Esophagus muscularis mucosa (tissue), 3 donors: ENCODE measurements around the gene ACTR1B.

Experiments used
- POLR2A ChIP-seq: fragments of 450-650 bp; IDR thresholded peaks from one replicate; pipeline ENCODE4 v1.6.1; 2017; ENCODE audit warnings: antibody characterized with exemption, moderate library complexity, mild to moderate bottlenecking, low read depth
- POLR2AphosphoS5 ChIP-seq, 2 donors: sonication (generic); formaldehyde crosslinking; IDR thresholded peaks; one replicate each; pipeline ENCODE4 v1.6.1; 2017; ENCODE audit warnings: antibody characterized with exemption in 2 of 2
- TF ChIP-seq, protein P1 (sequence below), 3 experiments: fragments of 200-600 bp in 2 of 3; fragments of 450-650 bp in 1 of 3; sonication (generic) in 2 of 3; IDR thresholded peaks; one replicate each; pipeline ENCODE4 v1.5.1; 2017 to 2019; ENCODE audit warnings: antibody characterized with exemption in 3 of 3, mild to moderate bottlenecking in 2 of 3, moderate library complexity in 1 of 3

DNA sequence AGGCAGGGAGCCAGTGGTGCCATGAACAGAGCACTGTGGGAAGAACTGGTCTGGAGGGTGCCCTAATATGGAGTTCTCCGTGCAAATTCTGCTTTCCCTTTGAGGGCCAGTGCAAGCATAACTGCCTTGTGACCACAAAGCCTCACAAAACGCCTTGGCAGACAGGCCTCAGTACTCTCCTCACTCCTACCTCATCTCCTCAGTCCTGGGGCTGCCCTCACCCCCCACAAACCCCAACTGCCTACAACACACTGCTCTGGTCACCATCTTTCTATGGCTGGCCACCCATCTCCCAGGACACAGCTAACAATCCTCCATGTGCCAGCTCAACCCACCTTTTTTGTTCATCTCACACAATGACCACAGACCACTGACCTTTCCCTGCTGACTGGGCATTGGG, 9.1 kb downstream of the ACTR1B start:
- TF ChIP-seq POLR2A (no peak), POLR2AphosphoS5 (IDR thresholded peaks at IDR 0.05) (no peak)
- TF ChIP-seq, protein P1, sequence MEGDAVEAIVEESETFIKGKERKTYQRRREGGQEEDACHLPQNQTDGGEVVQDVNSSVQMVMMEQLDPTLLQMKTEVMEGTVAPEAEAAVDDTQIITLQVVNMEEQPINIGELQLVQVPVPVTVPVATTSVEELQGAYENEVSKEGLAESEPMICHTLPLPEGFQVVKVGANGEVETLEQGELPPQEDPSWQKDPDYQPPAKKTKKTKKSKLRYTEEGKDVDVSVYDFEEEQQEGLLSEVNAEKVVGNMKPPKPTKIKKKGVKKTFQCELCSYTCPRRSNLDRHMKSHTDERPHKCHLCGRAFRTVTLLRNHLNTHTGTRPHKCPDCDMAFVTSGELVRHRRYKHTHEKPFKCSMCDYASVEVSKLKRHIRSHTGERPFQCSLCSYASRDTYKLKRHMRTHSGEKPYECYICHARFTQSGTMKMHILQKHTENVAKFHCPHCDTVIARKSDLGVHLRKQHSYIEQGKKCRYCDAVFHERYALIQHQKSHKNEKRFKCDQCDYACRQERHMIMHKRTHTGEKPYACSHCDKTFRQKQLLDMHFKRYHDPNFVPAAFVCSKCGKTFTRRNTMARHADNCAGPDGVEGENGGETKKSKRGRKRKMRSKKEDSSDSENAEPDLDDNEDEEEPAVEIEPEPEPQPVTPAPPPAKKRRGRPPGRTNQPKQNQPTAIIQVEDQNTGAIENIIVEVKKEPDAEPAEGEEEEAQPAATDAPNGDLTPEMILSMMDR (IDR thresholded peaks at IDR 0.05): no peak
